Neuron (in vitro differentiated cells): ENCODE results near the gene MXRA7.
A peak's percentile ranks its signal among the peaks of the same experiment; 100 is the strongest.
"Not testable (repeated sequence)": the region's sequence is repeated elsewhere in the genome, so short reads cannot be mapped to it uniquely, and the experiment has no call there.

ENCODE experiments used
- H2AFZ ChIP-seq: one replicate; pipeline ENCODE4 v1.6.1; 2013; ENCODE audit warnings: low read depth, mild to moderate bottlenecking, inconsistent platforms, low read length, moderate library complexity
- H3K27me3 ChIP-seq: one replicate; pipeline ENCODE4 v1.6.1; 2013; ENCODE audit warnings: low read length; ENCODE audit not compliant: insufficient read depth
- H3K36me3 ChIP-seq: one replicate; pipeline ENCODE4 v1.6.1; 2013; ENCODE audit warnings: low read length; ENCODE audit not compliant: insufficient read depth
- H3K4me1 ChIP-seq: one replicate; pipeline ENCODE4 v1.6.1; 2013; ENCODE audit warnings: low read length; ENCODE audit not compliant: insufficient read depth
- H3K4me3 ChIP-seq: 2 replicates; pipeline ENCODE4 v1.5.1; 2013; ENCODE audit warnings: mild to moderate bottlenecking, low read length, moderate library complexity
- H3K9me3 ChIP-seq: one replicate; pipeline ENCODE4 v1.6.1; 2013; ENCODE audit warnings: low read length

Gene MXRA7

GRCh38 chr17:76731800-76732733, 21.3 kb upstream of the MXRA7 start:
- H3K36me3 ChIP-seq = peaks cover 52% of the 10 kb centered on the region
- not testable (repeated sequence) for H3K27me3 ChIP-seq, H3K4me3 ChIP-seq, H3K9me3 ChIP-seq, H2AFZ ChIP-seq
- H3K4me1 ChIP-seq = peaks cover 32% of the 10 kb centered on the region

DNA sequence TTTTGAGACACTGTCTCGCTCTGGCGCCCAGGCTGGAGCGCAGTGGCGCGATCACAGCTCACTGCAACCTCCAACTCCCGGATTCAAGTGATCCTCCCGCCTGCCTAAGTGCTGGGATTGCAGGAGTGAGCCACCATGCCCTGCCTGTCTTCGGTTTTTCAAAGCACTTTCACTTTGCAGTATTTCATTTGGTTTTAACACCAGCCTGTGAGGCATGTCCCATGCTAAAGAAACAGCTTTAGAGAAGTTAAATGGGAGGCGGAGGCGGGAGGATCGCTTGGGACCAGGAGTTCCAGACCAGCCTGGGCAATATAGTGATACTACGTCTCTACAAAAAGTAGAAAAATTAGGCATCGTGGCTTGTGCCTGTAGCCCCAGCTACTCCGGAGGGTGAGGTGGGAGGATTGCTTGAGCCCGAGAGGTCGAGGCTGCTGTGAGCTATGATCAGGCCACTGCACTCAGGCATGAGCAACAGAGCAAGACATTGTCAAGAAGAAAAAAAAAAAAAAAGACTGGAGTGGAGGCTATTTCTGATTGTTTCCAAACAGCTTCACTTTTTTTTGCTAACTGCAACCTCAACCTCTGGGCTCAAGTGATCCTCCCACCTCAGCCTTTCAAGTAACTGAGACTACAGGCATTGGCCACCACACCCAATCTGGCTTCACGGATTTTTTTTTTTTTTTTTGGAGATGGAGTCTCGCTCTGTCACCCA, 17.1 kb upstream of the MXRA7 start:
- peaks cover 16% of the 10 kb centered on the region for H3K4me1 ChIP-seq
- peak overlapping the region; percentile 94 for H3K4me3 ChIP-seq
- H2AFZ ChIP-seq = no peak overlapping the region
- no peaks in the 10 kb centered on the region for H3K9me3 ChIP-seq
- no peaks in the 10 kb centered on the region for H3K27me3 ChIP-seq
- peaks cover 26% of the 10 kb centered on the region for H3K36me3 ChIP-seq

DNA sequence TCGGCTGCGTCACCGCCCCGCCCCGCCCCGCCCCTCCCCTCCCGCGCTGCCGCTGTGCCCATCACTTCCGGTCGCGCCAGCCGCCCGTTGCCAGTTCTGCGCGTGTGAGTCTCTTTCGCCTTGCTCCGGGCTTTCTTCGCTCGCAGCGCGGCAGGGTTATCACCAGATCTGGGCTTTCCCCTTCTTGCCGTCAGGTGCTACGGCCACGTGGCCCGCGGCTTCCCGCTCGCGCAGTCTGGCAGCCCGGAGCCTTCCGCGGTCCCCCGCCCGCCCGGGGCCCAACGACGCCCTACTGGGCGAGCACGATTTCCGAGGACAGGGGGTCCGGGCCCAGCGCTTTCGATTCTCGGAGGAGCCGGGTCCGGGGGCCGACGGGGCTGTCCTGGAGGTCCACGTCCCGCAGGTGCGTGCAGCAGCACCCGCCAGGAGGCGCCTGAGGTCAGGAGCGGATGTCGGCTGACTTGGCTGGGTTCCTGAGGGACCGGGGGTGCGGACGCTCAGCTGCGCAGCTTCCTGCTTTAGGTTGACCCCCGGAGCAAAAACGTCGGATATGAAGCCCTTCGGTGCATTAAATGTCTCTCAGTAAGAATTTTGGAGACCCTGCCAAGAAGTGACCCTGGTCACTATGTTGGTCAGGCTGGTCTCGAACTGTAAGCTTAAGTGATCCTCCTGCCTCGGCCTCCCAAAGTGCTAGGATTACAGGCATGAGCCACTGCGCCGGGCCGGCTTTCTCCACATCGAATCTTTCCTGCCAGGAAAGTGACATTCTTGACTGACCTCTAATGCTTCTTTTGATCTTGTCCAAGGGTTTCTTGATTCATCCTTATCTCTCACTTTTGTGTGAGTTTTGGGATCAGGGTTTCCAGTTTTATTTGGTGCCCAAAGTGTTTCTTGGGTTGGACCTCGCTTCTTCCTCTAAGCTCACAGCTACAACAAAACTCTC, 16.3 kb upstream of the MXRA7 start, which contains the start of gene METTL23:
TSS of gene METTL23 (plus strand) at position 64 of the 943 bp plus-strand sequence. CDS start 2,872 bp downstream, outside the sequence.
- H3K36me3 ChIP-seq = peaks cover 26% of the 10 kb centered on the region
- no peaks in the 10 kb centered on the region for H3K27me3 ChIP-seq
- peak within 1 kb of the TSS; percentile 80 for H2AFZ ChIP-seq
- peak within 1 kb of the TSS; percentile 94 for H3K4me3 ChIP-seq
- H3K9me3 ChIP-seq = no peaks in the 10 kb centered on the region
- peaks cover 16% of the 10 kb centered on the region for H3K4me1 ChIP-seq

DNA sequence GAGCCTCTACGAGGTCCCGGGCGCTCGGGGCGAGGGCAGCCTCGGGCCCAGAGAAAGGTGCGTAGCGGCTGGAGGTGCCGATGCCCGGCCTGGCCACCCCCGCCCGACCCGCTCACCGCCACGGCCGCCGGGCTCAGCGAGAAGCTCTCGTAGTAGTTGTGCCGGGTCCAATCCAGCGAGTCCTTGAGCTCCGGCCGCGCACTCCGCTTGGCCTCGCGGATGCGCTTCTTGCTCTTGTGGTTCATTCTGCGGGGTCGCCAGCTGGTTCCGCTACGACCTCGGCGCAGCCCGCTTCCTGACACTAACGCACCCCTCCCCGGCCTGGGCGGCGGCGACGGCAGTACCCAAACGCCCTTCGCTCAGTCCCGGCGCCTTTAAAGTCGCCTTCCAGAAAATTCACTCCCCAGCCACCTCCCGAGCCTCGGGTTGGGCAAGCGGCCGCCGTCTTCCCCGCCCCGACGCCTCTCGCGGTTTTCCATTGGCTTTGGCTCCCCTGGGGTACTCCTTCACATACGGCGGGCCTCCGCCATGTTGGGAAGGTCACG, 15.5 kb upstream of the MXRA7 start, which contains the start of gene JMJD6:
TSS of gene JMJD6 (minus strand) at position 376 of the 545 bp plus-strand sequence. CDS start at position 245, 131 bp downstream.
- Histone ChIP-seq H2AFZ (peak within 1 kb of the TSS; percentile 80), H3K9me3 (no peaks in the 10 kb centered on the region), H3K4me1 (peaks cover 16% of the 10 kb centered on the region), H3K36me3 (peaks cover 27% of the 10 kb centered on the region), H3K4me3 (peak within 1 kb of the TSS; percentile 94), H3K27me3 (no peaks in the 10 kb centered on the region)

DNA sequence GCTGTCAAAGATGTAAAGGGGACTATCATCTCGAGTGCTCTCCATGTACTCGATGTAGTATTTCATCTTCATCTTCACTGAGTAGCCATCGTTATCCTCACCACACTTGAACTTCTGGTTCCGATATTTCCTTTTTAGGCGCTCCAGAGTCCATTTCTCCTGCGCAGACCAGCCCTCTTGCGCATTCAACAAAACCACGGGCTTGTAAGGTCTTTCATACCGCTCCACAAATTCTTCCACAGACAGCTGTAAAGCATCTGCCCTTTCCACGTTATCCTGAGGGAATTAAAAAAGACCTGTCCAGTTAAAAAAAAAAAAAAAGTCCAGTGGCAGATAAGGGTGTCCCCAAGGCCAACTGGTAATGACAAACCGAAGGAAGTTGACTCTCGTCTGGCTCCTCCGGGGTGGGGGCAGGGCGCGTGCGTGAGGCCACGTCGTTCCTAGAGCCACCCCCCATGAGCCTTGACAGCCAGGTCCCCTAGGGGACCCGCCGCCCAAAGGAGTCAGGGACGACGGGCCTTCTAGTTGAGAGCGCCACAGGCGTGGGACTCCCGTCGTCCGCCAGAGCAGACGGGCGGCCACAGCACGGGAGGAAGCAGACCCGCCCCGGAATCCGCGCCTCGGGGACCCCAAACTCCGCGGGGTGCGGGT, 14.9 kb upstream of the MXRA7 start:
- H3K4me1 ChIP-seq = peaks cover 16% of the 10 kb centered on the region
- peak overlapping the region; percentile 94 for H3K4me3 ChIP-seq
- H3K9me3 ChIP-seq = no peaks in the 10 kb centered on the region
- no peaks in the 10 kb centered on the region for H3K27me3 ChIP-seq
- peak overlapping the region; percentile 80 for H2AFZ ChIP-seq
- peaks cover 30% of the 10 kb centered on the region for H3K36me3 ChIP-seq

DNA sequence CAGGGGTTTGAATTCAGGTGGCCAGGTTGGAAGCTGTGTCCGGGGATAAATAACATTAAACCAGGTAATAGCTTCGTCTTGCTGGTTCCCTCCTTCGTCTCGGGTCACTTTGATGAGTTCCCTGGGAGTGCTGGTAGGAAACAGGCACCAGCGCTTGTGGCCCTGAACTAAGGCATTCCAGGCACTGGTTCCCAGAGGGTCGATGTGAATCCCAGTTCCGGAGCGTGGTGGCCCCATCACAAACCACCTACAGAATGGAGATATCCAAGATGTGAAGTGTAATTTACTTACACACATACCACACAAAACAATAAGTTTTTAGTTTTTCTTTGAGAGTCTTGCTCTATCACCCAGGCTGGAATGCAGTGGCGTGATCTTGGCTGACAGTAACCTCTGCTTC, 13.0 kb upstream of the MXRA7 start:
- H3K4me3 ChIP-seq = no peak overlapping the region
- H2AFZ ChIP-seq = no peak overlapping the region
- no peaks in the 10 kb centered on the region for H3K27me3 ChIP-seq
- peaks cover 16% of the 10 kb centered on the region for H3K4me1 ChIP-seq
- peaks cover 45% of the 10 kb centered on the region for H3K36me3 ChIP-seq
- H3K9me3 ChIP-seq = no peaks in the 10 kb centered on the region

GRCh38 chr17:76722977-76723376, 12.2 kb upstream of the MXRA7 start:
- H3K4me3 ChIP-seq = not testable (repeated sequence)

DNA sequence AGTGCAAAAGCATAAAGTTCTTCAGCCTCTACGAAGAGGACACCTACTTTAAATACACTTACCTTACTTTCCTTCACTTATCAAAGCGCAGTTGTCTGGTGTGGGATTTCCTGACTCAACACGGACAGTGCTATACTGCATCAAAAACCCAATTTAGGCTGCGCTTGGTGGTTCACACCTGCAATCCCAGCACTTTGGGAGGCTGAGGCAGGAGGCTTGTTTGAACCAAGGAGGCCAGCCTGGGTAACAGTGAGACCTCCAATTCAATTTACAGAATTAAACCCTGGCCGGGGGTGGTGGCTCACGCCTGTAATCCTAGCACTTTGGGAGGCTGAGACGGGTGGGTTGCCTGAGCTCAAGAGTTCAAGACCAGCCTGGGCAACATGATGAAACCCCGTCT, 11.5 kb upstream of the MXRA7 start:
- Histone ChIP-seq H3K36me3 (peaks cover 58% of the 10 kb centered on the region), H3K27me3 (no peaks in the 10 kb centered on the region), H2AFZ (no peak overlapping the region)

More at GRCh38 chr17:76722977-76723376, 12.2 kb upstream of the MXRA7 start:
- not testable (repeated sequence) for H3K9me3 ChIP-seq, H2AFZ ChIP-seq, H3K27me3 ChIP-seq
- H3K36me3 ChIP-seq = peaks cover 53% of the 10 kb centered on the region
- peaks cover 16% of the 10 kb centered on the region for H3K4me1 ChIP-seq

GRCh38 chr17:76721463-76721862, 10.7 kb upstream of the MXRA7 start:
- no peak overlapping the region for H2AFZ ChIP-seq
- H3K4me1 ChIP-seq = peaks cover 9% of the 10 kb centered on the region
- H3K36me3 ChIP-seq = peaks cover 62% of the 10 kb centered on the region
- no peaks in the 10 kb centered on the region for H3K9me3 ChIP-seq
- H3K4me3 ChIP-seq = no peak overlapping the region
- H3K27me3 ChIP-seq = no peaks in the 10 kb centered on the region

More for the DNA sequence above, 11.5 kb upstream of the MXRA7 start:
- H3K4me1 ChIP-seq = peaks cover 9% of the 10 kb centered on the region
- H3K4me3 ChIP-seq = no peak overlapping the region
- no peaks in the 10 kb centered on the region for H3K9me3 ChIP-seq

GRCh38 chr17:76720941-76721340, 10.2 kb upstream of the MXRA7 start:
- Histone ChIP-seq H3K36me3 (peaks cover 68% of the 10 kb centered on the region), H3K9me3 (no peaks in the 10 kb centered on the region), H2AFZ (no peak overlapping the region), H3K4me3 (no peak overlapping the region), H3K27me3 (no peaks in the 10 kb centered on the region), H3K4me1 (peaks cover 9% of the 10 kb centered on the region)

DNA sequence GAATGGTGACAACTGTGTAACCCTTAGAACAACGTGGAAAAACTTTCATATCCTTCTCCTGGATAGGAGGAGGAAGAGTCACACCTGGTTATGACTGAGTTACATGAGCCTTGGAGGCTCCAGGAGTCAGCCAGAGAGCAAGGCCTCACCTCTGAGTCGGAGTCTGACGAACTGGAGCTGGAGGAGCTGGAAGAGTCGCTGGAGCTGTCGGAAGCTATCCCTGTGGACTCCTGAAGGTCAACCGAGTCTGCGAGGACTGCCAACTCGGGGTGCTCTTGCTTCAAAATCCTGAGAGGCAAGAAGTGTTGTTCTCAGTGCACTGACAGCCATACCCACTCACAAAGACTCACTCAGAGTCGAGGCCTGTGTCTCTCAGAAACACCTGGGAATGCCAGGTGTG, 9.4 kb upstream of the MXRA7 start:
- peaks cover 70% of the 10 kb centered on the region for H3K36me3 ChIP-seq
- no peak overlapping the region for H2AFZ ChIP-seq
- no peak overlapping the region for H3K4me3 ChIP-seq
- peaks cover 2% of the 10 kb centered on the region for H3K4me1 ChIP-seq
- H3K27me3 ChIP-seq = no peaks in the 10 kb centered on the region
- H3K9me3 ChIP-seq = no peaks in the 10 kb centered on the region

- no peak overlapping the region for H2AFZ ChIP-seq
- no peaks in the 10 kb centered on the region for H3K4me1 ChIP-seq
- H3K36me3 ChIP-seq = peaks cover 67% of the 10 kb centered on the region
- no peak overlapping the region for H3K4me3 ChIP-seq
- H3K9me3 ChIP-seq = no peaks in the 10 kb centered on the region
- no peaks in the 10 kb centered on the region for H3K27me3 ChIP-seq
Measured at GRCh38 chr17:76718516-76718915, 7.8 kb upstream of the MXRA7 start.
